Measurements from ENCODE around the gene CARS1. TPM values are rescaled to one million over a fixed set of nuclear protein-coding genes. Genes with fewer than 3 reads are reported as not detected.
A peak's percentile ranks its signal among the peaks of the same experiment; 100 is the strongest.

Gene CARS1
- total and polyA plus RNA-seq, 2 of the 8 experiments (the other 6 are each of a cell fraction or from before 2014, with no cell fraction given), result 44.1 to 100 TPM

DNA sequence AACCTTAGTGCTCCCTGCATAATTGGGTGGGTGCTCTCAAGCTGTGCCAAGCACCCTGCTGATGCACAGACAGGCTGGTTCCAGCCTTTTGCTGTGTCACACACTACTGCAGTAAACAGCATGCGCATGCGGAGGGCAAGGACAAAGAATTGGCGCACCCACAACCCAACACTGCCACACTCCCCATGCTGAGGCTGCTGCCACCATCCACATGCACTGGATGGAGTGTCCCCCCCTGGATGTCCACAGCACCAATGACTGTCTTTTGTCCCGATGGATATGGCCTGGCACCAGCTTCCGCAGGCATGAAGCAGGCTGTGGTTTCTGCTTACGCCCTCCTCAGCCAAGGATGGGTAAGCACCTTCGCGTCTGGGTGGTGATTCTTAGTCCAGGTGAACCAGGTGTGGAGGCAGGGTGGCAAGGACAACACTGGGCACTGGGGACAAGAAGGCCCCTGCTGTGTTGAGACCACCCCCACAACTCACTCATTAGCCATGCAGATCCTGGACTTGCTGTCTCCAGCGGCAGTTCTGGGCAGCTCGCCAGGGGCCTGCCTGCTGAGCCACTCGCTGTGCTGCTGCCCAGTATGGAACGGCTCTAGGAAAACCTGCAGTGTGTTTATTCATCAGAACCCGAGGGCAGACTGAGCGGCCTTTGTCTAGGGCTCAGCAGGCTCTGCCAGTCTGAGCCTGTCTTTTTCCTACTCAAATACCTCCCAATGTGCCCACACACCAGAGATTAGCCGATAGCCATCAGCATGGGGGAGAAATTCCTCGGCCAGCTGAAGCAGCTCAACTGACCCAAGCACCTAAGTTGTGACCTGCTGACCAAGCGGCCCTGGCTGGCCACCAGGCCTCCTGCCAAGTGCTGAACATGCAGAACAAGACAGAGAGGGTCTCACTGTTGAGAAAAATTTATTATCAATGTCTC is 56.9 kb downstream of the CARS1 start:
- WGBS, 2 experiments (ENCODE audit: extremely low coverage in 1 of 2, insufficient coverage in 1 of 2, insufficient read length in 1 of 2, insufficient replicate concordance in 2 of 2, low coverage in 1 of 2, low lambda C conversion rate in 2 of 2, missing lambda C conversion rate in 1 of 2), result 91% methylated on average over 17 of the region's 17 CpGs; no CpG with 5 or more reads in 1 of the 2 experiments
- Histone ChIP-seq H3K56ac (replicated peaks; ENCODE audit: insufficient read length, low read depth, low read length) (no peak overlapping the region), H3K9ac (replicated peaks in 1 of 4; ENCODE audit: extremely low read depth in 1 of 4, low read depth in 3 of 4, low read length in 3 of 4) (no peak overlapping the region), H3K36me3 (ENCODE audit: control insufficient read depth in 2 of 4, insufficient read depth in 4 of 4, low read length in 3 of 4) (peaks cover 13 to 46% (median 36%) of the 10 kb centered on the region in 4 experiments; a peak in 6 of 8 replicates), H3K4ac (replicated peaks; ENCODE audit: insufficient read length, low read depth, low read length) (no peak overlapping the region), H3K23me2 (ENCODE audit: low read depth, low read length) (no peaks in the 10 kb centered on the region), H2BK12ac (ENCODE audit: low read depth, low read length) (no peak overlapping the region), H4K91ac (replicated peaks; ENCODE audit: insufficient read length, low read length) (no peak overlapping the region), H3K27me3 (replicated peaks in 1 of 4; ENCODE audit: control insufficient read depth in 3 of 4, extremely low read depth in 1 of 4, insufficient read depth in 3 of 4, low read length in 3 of 4) (no peaks in the 10 kb centered on the region), H2AFZ (ENCODE audit: low read length) (no peak overlapping the region), H4K20me1 (replicated peaks in 1 of 2; ENCODE audit: control insufficient read depth in 1 of 2, insufficient read depth in 2 of 2, low read length in 2 of 2) (peaks cover 9 to 16% of the 10 kb centered on the region in 2 experiments), H2BK5ac (ENCODE audit: low read depth, low read length) (no peak overlapping the region; the same call in 1 of the 2 replicates), H2AK5ac (ENCODE audit: low read depth, low read length) (no peak overlapping the region), H4K8ac (ENCODE audit: extremely low read depth, insufficient read depth, low read length) (peak overlapping the region; percentile 62; the same call in 1 of the 2 replicates), H4K5ac (ENCODE audit: insufficient read length, low read depth, low read length) (no peak overlapping the region), H3K4me2 (ENCODE audit: insufficient read depth in 1 of 2, low read depth in 2 of 2, low read length in 2 of 2) (no peak overlapping the region), H2BK20ac (ENCODE audit: low read length) (no peak overlapping the region), H3K4me3 (ENCODE audit: extremely low read depth in 1 of 4, insufficient read depth in 2 of 4, low read depth in 3 of 4, low read length in 4 of 4) (no peak overlapping the region), H3K79me2 (ENCODE audit: control insufficient read depth in 1 of 2, insufficient read depth in 2 of 2, low read length in 2 of 2) (no peaks in the 10 kb centered on the region), H3K23ac (ENCODE audit: insufficient read length) (no peak overlapping the region), H3K4me1 (replicated peaks in 1 of 4; ENCODE audit: control insufficient read depth in 3 of 4, insufficient read depth in 4 of 4, low read length in 3 of 4) (peaks cover 0 to 3% (median 0%) of the 10 kb centered on the region in 4 experiments; a peak in 2 of 7 replicates), H3K14ac (ENCODE audit: insufficient read length) (no peak overlapping the region), H3K27ac (ENCODE audit: low read depth, low read length) (peak overlapping the region; percentile 58; the same call in 1 of the 2 replicates), H3K79me1 (ENCODE audit: low read depth, low read length) (no peaks in the 10 kb centered on the region), H2BK15ac (ENCODE audit: low read length) (no peak overlapping the region), H3K18ac (ENCODE audit: extremely low read depth, low read length) (no peak overlapping the region), H2BK120ac (replicated peaks; ENCODE audit: low read depth, low read length) (no peak overlapping the region), H3K9me3 (ENCODE audit: insufficient read depth in 2 of 2, low read depth in 1 of 2, low read length in 1 of 2) (no peaks in the 10 kb centered on the region)
- ChIA-PET CTCF (ENCODE audit: partially characterized antibody) (interaction anchor here (0.6 to 3.3 kb wide), 7 partner anchors 7 to 408 kb away, joined by 3 to 27 read pairs (median 7); no protein-coding TSS in a partner anchor), POLR2A (ENCODE audit: partially characterized antibody) (interaction anchor here (0.7 to 2.6 kb wide), 6 partner anchors 7 to 51 kb away, joined by 3 to 14 read pairs (median 5); partner anchors contain the start of gene NAP1L4)
- FAIRE-seq (no peak), DNase-seq (ENCODE audit: low read depth in 1 of 2, low spot score in 2 of 2) (no peak)
- TF ChIP-seq SAP30 (IDR thresholded peaks at IDR 0.05; ENCODE audit: insufficient read depth, insufficient replicate concordance, low read length) (no peak), POLR2AphosphoS5 (IDR thresholded peaks at IDR 0.05; ENCODE audit: low read depth, low read length) (peak; percentile 27; the same call in 1 of the 2 replicates), SP4 (IDR thresholded peaks at IDR 0.05; ENCODE audit: low read length) (no peak), EP300 (IDR thresholded peaks at IDR 0.05; ENCODE audit: borderline replicate concordance in 1 of 2, low read depth in 2 of 2, low read length in 2 of 2) (no peak)
